ENCODE results near the gene EDNRB.

Gene EDNRB

DNA sequence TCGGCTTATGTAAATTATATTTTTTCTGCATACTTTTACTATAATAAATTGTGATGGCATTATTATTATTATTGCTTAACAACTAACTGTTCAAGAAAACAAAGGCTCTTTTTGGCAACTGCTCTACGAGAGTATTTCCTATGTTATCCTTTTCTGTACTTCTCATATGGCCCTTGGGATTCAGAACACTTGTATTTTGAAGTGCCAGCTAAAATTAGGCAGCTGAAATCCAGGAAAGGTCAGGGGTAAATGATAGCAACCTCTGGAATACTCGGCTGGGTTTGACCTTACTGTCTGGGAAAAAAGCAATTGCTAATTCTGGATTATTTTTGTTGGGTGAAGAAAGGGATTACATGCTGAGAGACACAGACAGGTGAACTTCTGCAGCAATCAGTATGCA, 23.9 kb downstream of the EDNRB start:
- Histone ChIP-seq H3K9ac (ENCODE audit: low read length) (no peak overlapping the region), H3K36me3 (ENCODE audit: control insufficient read depth, insufficient read depth, low read length) (no peaks in the 10 kb centered on the region), H3K27me3 (ENCODE audit: insufficient read depth, low read length, poor library complexity) (no peaks in the 10 kb centered on the region), H3K79me1 (ENCODE audit: low read length) (no peaks in the 10 kb centered on the region), H3K23ac (ENCODE audit: low read length) (no peak overlapping the region), H4K8ac (ENCODE audit: low read depth, low read length) (no peak overlapping the region), H3K4me1 (ENCODE audit: control insufficient read depth, low read depth, low read length) (no peaks in the 10 kb centered on the region), H3K4me2 (ENCODE audit: low read length) (no peak overlapping the region), H2BK120ac (ENCODE audit: low read depth, low read length) (no peak overlapping the region), H2BK5ac (ENCODE audit: low read length) (no peak overlapping the region), H3K56ac (ENCODE audit: low read length) (no peak overlapping the region), H3K4me3 (ENCODE audit: low read length) (no peak overlapping the region), H3K79me2 (ENCODE audit: control insufficient read depth, insufficient read depth, low read length) (no peaks in the 10 kb centered on the region), H3K4ac (ENCODE audit: low read depth, low read length) (no peak overlapping the region), H3K18ac (ENCODE audit: low read length) (no peak overlapping the region), H2AK5ac (ENCODE audit: low read length) (no peak overlapping the region), H3K27ac (ENCODE audit: low read depth, low read length) (no peak overlapping the region), H4K5ac (ENCODE audit: low read length) (no peak overlapping the region), H2BK15ac (replicated peaks; ENCODE audit: low read depth) (no peak overlapping the region)
- DNase-seq, result no peak
- no CpG with 5 or more reads among the region's 3 CpGs for WGBS (ENCODE audit: extremely low coverage, insufficient coverage, low lambda C conversion rate)

DNA sequence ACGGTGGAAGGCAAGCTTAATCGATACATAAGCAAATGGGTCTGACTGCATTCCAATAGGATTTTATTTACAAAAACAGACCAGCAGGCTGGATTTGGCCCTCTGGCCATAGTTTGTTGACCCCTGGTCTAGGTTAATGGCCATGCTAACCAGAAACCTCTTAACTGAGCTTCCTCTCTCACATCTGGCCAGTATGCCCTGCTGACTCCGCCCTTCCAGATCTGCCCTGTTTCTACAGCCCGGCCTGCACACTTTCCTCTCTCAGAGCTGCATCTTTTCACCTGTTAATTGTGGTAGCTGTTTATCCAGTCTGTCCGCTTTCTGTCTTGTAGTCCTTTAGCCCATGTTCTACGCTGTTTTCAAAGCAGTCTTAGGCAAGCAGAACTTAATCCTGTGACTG, 25.6 kb downstream of the EDNRB start:
- Histone ChIP-seq H3K4me1 (ENCODE audit: control insufficient read depth, low read depth, low read length) (no peaks in the 10 kb centered on the region), H3K18ac (ENCODE audit: low read length) (no peak overlapping the region), H3K9ac (ENCODE audit: low read length) (no peak overlapping the region), H2BK5ac (ENCODE audit: low read length) (no peak overlapping the region), H3K27me3 (ENCODE audit: insufficient read depth, low read length, poor library complexity) (no peaks in the 10 kb centered on the region), H2BK120ac (ENCODE audit: low read depth, low read length) (no peak overlapping the region), H4K8ac (ENCODE audit: low read depth, low read length) (no peak overlapping the region), H3K27ac (ENCODE audit: low read depth, low read length) (no peak overlapping the region), H3K79me2 (ENCODE audit: control insufficient read depth, insufficient read depth, low read length) (no peaks in the 10 kb centered on the region), H3K36me3 (ENCODE audit: control insufficient read depth, insufficient read depth, low read length) (no peaks in the 10 kb centered on the region), H3K4me2 (ENCODE audit: low read length) (no peak overlapping the region), H4K5ac (ENCODE audit: low read length) (no peak overlapping the region), H3K4me3 (ENCODE audit: low read length) (no peak overlapping the region), H3K23ac (ENCODE audit: low read length) (no peak overlapping the region), H2AK5ac (ENCODE audit: low read length) (no peak overlapping the region), H3K56ac (ENCODE audit: low read length) (no peak overlapping the region), H3K79me1 (ENCODE audit: low read length) (no peaks in the 10 kb centered on the region), H2BK15ac (replicated peaks; ENCODE audit: low read depth) (no peak overlapping the region), H3K4ac (ENCODE audit: low read depth, low read length) (no peak overlapping the region)
- WGBS (ENCODE audit: extremely low coverage, insufficient coverage, low lambda C conversion rate), result no CpG with 5 or more reads among the region's 6 CpGs
- no peak for DNase-seq

DNA sequence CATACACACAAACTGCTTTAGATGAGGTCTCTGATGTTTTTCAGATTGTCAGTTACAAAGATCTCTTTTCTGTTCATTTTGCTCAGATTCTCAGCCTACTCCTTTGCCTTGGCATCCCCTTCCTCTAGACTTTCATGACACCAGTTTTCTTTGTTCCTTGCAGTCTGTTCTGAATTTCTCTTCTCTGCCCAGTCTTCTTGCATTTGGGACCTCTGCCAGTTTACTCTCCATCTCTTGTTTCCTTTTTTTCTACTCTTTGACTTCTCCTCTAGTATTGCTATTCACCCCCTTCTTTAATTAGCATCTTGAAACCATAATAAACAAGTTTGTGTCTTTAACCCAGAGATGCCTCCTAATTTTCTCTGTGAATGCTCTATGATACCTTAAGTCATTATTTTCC, 26.1 kb downstream of the EDNRB start:
- Histone ChIP-seq H2AK5ac (ENCODE audit: low read length) (no peak overlapping the region), H3K27me3 (ENCODE audit: insufficient read depth, low read length, poor library complexity) (no peaks in the 10 kb centered on the region), H3K4me3 (ENCODE audit: low read length) (no peak overlapping the region), H3K9ac (ENCODE audit: low read length) (no peak overlapping the region), H2BK120ac (ENCODE audit: low read depth, low read length) (no peak overlapping the region), H3K4ac (ENCODE audit: low read depth, low read length) (no peak overlapping the region), H3K79me2 (ENCODE audit: control insufficient read depth, insufficient read depth, low read length) (no peaks in the 10 kb centered on the region), H3K27ac (ENCODE audit: low read depth, low read length) (no peak overlapping the region), H3K56ac (ENCODE audit: low read length) (no peak overlapping the region), H4K5ac (ENCODE audit: low read length) (no peak overlapping the region), H3K4me2 (ENCODE audit: low read length) (no peak overlapping the region), H2BK15ac (replicated peaks; ENCODE audit: low read depth) (no peak overlapping the region), H3K79me1 (ENCODE audit: low read length) (no peaks in the 10 kb centered on the region), H3K4me1 (ENCODE audit: control insufficient read depth, low read depth, low read length) (no peaks in the 10 kb centered on the region), H3K36me3 (ENCODE audit: control insufficient read depth, insufficient read depth, low read length) (no peaks in the 10 kb centered on the region), H4K8ac (ENCODE audit: low read depth, low read length) (no peak overlapping the region), H3K23ac (ENCODE audit: low read length) (no peak overlapping the region), H2BK5ac (ENCODE audit: low read length) (no peak overlapping the region), H3K18ac (ENCODE audit: low read length) (no peak overlapping the region)
- DNase-seq, result no peak

DNA sequence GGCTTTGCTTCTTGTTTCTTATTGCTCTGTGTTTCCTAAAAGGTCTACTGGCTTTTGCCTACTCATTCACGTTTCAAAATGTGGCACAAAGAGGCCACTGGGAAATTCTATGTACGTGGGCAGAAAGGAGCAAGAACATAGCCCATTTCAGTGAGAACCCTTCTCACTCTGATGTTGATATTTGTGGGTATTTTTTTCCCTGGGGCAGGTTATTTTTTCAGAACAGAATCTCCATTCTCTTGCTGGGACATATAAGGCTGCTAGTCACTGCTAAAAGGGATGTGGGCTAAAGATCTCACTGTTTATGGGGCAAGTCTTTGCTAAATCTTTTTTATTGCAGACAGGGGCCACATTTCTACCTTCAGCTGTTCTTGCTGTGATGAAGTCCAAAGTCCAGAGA, 27.1 kb downstream of the EDNRB start:
- H3K79me2 ChIP-seq (ENCODE audit: control insufficient read depth, insufficient read depth, low read length), result no peaks in the 10 kb centered on the region
- H3K4me3 ChIP-seq (ENCODE audit: low read length), result no peak overlapping the region
- no CpG with 5 or more reads among the region's 2 CpGs for WGBS (ENCODE audit: extremely low coverage, insufficient coverage, low lambda C conversion rate)
- H2BK5ac ChIP-seq (ENCODE audit: low read length), result no peak overlapping the region
- H2BK120ac ChIP-seq (ENCODE audit: low read depth, low read length), result no peak overlapping the region
- H3K9ac ChIP-seq (ENCODE audit: low read length), result no peak overlapping the region
- DNase-seq, result no peak
- H3K36me3 ChIP-seq (ENCODE audit: control insufficient read depth, insufficient read depth, low read length), result no peaks in the 10 kb centered on the region
- H3K23ac ChIP-seq (ENCODE audit: low read length), result no peak overlapping the region
- H3K56ac ChIP-seq (ENCODE audit: low read length), result no peak overlapping the region
- no peak overlapping the region for H4K8ac ChIP-seq (ENCODE audit: low read depth, low read length)
- no peaks in the 10 kb centered on the region for H3K27me3 ChIP-seq (ENCODE audit: insufficient read depth, low read length, poor library complexity)
- H3K79me1 ChIP-seq (ENCODE audit: low read length), result no peaks in the 10 kb centered on the region
- H3K18ac ChIP-seq (ENCODE audit: low read length), result no peak overlapping the region
- H3K4me2 ChIP-seq (ENCODE audit: low read length), result no peak overlapping the region
- no peak overlapping the region for H2AK5ac ChIP-seq (ENCODE audit: low read length)
- H3K4me1 ChIP-seq (ENCODE audit: control insufficient read depth, low read depth, low read length), result no peaks in the 10 kb centered on the region
- no peak overlapping the region for H3K27ac ChIP-seq (ENCODE audit: low read depth, low read length)
- no peak overlapping the region for H2BK15ac ChIP-seq (replicated peaks; ENCODE audit: low read depth)
- no peak overlapping the region for H3K4ac ChIP-seq (ENCODE audit: low read depth, low read length)
- H4K5ac ChIP-seq (ENCODE audit: low read length), result no peak overlapping the region

DNA sequence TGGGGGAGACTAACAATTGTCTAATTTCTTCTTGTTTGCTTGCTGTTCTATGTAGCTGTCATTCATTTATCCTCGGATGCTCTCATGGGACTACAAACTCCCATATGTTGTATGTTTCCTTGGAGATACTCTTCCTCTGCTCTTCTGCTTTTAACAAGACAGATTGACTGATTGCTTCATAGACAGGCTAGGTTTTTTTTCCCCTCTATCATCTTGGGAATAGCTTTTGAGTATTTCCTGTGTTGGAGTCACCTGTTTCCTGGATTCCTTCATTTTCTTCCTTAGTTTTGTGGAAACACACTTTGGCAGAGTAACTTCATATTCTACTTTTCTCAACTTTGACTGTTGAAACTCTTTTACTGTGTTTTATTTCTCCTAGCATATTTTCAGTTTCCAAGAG, 27.6 kb downstream of the EDNRB start:
- DNase-seq, result no peak
- H3K4me2 ChIP-seq (ENCODE audit: low read length), result no peak overlapping the region
- no peaks in the 10 kb centered on the region for H3K36me3 ChIP-seq (ENCODE audit: control insufficient read depth, insufficient read depth, low read length)
- H3K9ac ChIP-seq (ENCODE audit: low read length), result no peak overlapping the region
- WGBS (ENCODE audit: extremely low coverage, insufficient coverage, low lambda C conversion rate), result no CpG with 5 or more reads among the region's 1 CpG
- H2BK15ac ChIP-seq (replicated peaks; ENCODE audit: low read depth), result no peak overlapping the region
- H3K4me3 ChIP-seq (ENCODE audit: low read length), result no peak overlapping the region
- no peak overlapping the region for H4K8ac ChIP-seq (ENCODE audit: low read depth, low read length)
- H3K27me3 ChIP-seq (ENCODE audit: insufficient read depth, low read length, poor library complexity), result no peaks in the 10 kb centered on the region
- no peak overlapping the region for H2BK120ac ChIP-seq (ENCODE audit: low read depth, low read length)
- H3K4ac ChIP-seq (ENCODE audit: low read depth, low read length), result no peak overlapping the region
- H4K5ac ChIP-seq (ENCODE audit: low read length), result no peak overlapping the region
- H3K27ac ChIP-seq (ENCODE audit: low read depth, low read length), result no peak overlapping the region
- no peaks in the 10 kb centered on the region for H3K79me1 ChIP-seq (ENCODE audit: low read length)
- no peaks in the 10 kb centered on the region for H3K4me1 ChIP-seq (ENCODE audit: control insufficient read depth, low read depth, low read length)
- no peak overlapping the region for H3K56ac ChIP-seq (ENCODE audit: low read length)
- H3K79me2 ChIP-seq (ENCODE audit: control insufficient read depth, insufficient read depth, low read length), result no peaks in the 10 kb centered on the region
- no peak overlapping the region for H2AK5ac ChIP-seq (ENCODE audit: low read length)
- H3K18ac ChIP-seq (ENCODE audit: low read length), result no peak overlapping the region
- H2BK5ac ChIP-seq (ENCODE audit: low read length), result no peak overlapping the region
- H3K23ac ChIP-seq (ENCODE audit: low read length), result no peak overlapping the region

DNA sequence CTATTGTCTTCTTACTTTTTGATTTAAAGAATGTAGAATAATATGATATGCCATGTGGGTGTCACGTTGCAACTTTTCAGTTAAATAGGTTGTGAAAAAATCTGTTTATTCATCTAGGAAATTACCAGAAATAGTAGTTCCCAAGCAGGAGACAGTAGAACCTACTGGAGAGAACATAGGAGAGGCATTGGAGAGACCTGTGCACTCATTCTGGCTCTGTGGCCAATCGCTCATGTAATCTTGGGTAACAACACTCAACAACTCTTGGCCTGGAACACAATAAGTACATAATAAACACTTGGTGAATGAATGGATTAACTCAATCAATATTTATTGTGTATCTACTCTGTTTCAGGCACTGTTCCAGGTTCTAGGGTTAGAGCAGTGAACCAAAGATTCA, 35.3 kb downstream of the EDNRB start:
- Histone ChIP-seq H3K4me1 (ENCODE audit: control insufficient read depth, low read depth, low read length) (no peaks in the 10 kb centered on the region), H3K4me3 (ENCODE audit: low read length) (no peak overlapping the region), H4K5ac (ENCODE audit: low read length) (no peak overlapping the region), H2AK5ac (ENCODE audit: low read length) (no peak overlapping the region), H3K79me2 (ENCODE audit: control insufficient read depth, insufficient read depth, low read length) (no peaks in the 10 kb centered on the region), H3K36me3 (ENCODE audit: control insufficient read depth, insufficient read depth, low read length) (no peaks in the 10 kb centered on the region), H3K27ac (ENCODE audit: low read depth, low read length) (no peak overlapping the region), H3K56ac (ENCODE audit: low read length) (no peak overlapping the region), H3K4me2 (ENCODE audit: low read length) (no peak overlapping the region), H3K79me1 (ENCODE audit: low read length) (no peaks in the 10 kb centered on the region), H2BK5ac (ENCODE audit: low read length) (no peak overlapping the region), H4K8ac (ENCODE audit: low read depth, low read length) (no peak overlapping the region), H3K18ac (ENCODE audit: low read length) (no peak overlapping the region), H3K9ac (ENCODE audit: low read length) (no peak overlapping the region), H2BK15ac (replicated peaks; ENCODE audit: low read depth) (no peak overlapping the region), H3K23ac (ENCODE audit: low read length) (no peak overlapping the region), H3K27me3 (ENCODE audit: insufficient read depth, low read length, poor library complexity) (no peaks in the 10 kb centered on the region), H2BK120ac (ENCODE audit: low read depth, low read length) (no peak overlapping the region), H3K4ac (ENCODE audit: low read depth, low read length) (no peak overlapping the region)
- DNase-seq, result no peak
- no CpG with 5 or more reads among the region's 2 CpGs for WGBS (ENCODE audit: extremely low coverage, insufficient coverage, low lambda C conversion rate)

Measured in mesendoderm (in vitro differentiated cells).